IPS-18a (cell line): ENCODE measurements around the gene ARHGEF12.

Experiments used
- H3K27ac ChIP-seq: one replicate; pipeline ENCODE4 v1.5.1; 2013; ENCODE audit warnings: low read length
- H3K27me3 ChIP-seq: one replicate; pipeline ENCODE4 v1.6.1; 2013; ENCODE audit warnings: mild to moderate bottlenecking, low read length; ENCODE audit not compliant: control insufficient read depth, insufficient read depth
- H3K36me3 ChIP-seq: one replicate; pipeline ENCODE4 v1.6.1; 2013; ENCODE audit warnings: low read depth, low read length; ENCODE audit not compliant: control insufficient read depth
- H3K4me1 ChIP-seq: one replicate; pipeline ENCODE4 v1.6.1; 2013; ENCODE audit warnings: low read depth, low read length; ENCODE audit not compliant: control insufficient read depth
- H3K4me3 ChIP-seq: one replicate; pipeline ENCODE4 v1.5.1; 2013; ENCODE audit warnings: low read length
- H3K9ac ChIP-seq: one replicate; pipeline ENCODE4 v1.6.1; 2013; ENCODE audit warnings: mild to moderate bottlenecking, low read length, moderate library complexity
- H3K9me3 ChIP-seq: one replicate; pipeline ENCODE4 v1.6.1; 2013; ENCODE audit warnings: low read depth, low read length; ENCODE audit not compliant: control insufficient read depth

ARHGEF12 gene

GRCh38 chr11:120335908-120336640 is at the start of gene ARHGEF12:
ARHGEF12 (plus strand) TSS chr11:120336413; CDS start chr11:120337244, 831 bp downstream.
- H3K36me3 ChIP-seq: no peaks in the 10 kb centered on the region
- H3K9ac ChIP-seq: peak within 1 kb of the TSS; percentile 77
- H3K4me1 ChIP-seq: peaks cover 24% of the 10 kb centered on the region
- no peaks in the 10 kb centered on the region for H3K27me3 ChIP-seq
- no peaks in the 10 kb centered on the region for H3K9me3 ChIP-seq
- no peak within 1 kb of the TSS for H3K27ac ChIP-seq
- H3K4me3 ChIP-seq: peak within 1 kb of the TSS; percentile 99

- Histone ChIP-seq H3K9me3 (no peaks in the 10 kb centered on the region), H3K9ac (no peak overlapping the region), H3K4me1 (no peaks in the 10 kb centered on the region), H3K27ac (no peak overlapping the region), H3K36me3 (no peaks in the 10 kb centered on the region), H3K4me3 (no peak overlapping the region), H3K27me3 (no peaks in the 10 kb centered on the region)
These were observed 48.2 kb upstream of the ARHGEF12 start for GRCh38 chr11:120288021-120288420.

- Histone ChIP-seq H3K36me3 (no peaks in the 10 kb centered on the region), H3K9ac (no peak overlapping the region), H3K4me1 (no peaks in the 10 kb centered on the region), H3K27me3 (no peaks in the 10 kb centered on the region), H3K9me3 (no peaks in the 10 kb centered on the region), H3K27ac (no peak overlapping the region), H3K4me3 (no peak overlapping the region)
These were observed 46.8 kb upstream of the ARHGEF12 start for GRCh38 chr11:120289426-120289825.

GRCh38 chr11:120290956-120291355 is 45.3 kb upstream of the ARHGEF12 start:
- no peaks in the 10 kb centered on the region for H3K9me3 ChIP-seq
- H3K4me3 ChIP-seq: no peak overlapping the region
- H3K36me3 ChIP-seq: no peaks in the 10 kb centered on the region
- no peak overlapping the region for H3K27ac ChIP-seq
- no peaks in the 10 kb centered on the region for H3K4me1 ChIP-seq
- no peaks in the 10 kb centered on the region for H3K27me3 ChIP-seq
- no peak overlapping the region for H3K9ac ChIP-seq

GRCh38 chr11:120293038-120293800 is 43.0 kb upstream of the ARHGEF12 start:
- Histone ChIP-seq H3K4me3 (no peak overlapping the region), H3K9me3 (no peaks in the 10 kb centered on the region), H3K9ac (no peak overlapping the region), H3K27ac (no peak overlapping the region), H3K36me3 (no peaks in the 10 kb centered on the region), H3K4me1 (no peaks in the 10 kb centered on the region), H3K27me3 (no peaks in the 10 kb centered on the region)

GRCh38 chr11:120294096-120294495 is 42.1 kb upstream of the ARHGEF12 start:
- H3K4me1 ChIP-seq: no peaks in the 10 kb centered on the region
- H3K9me3 ChIP-seq: no peaks in the 10 kb centered on the region
- H3K27me3 ChIP-seq: no peaks in the 10 kb centered on the region
- H3K36me3 ChIP-seq: no peaks in the 10 kb centered on the region
- H3K27ac ChIP-seq: no peak overlapping the region
- no peak overlapping the region for H3K4me3 ChIP-seq
- H3K9ac ChIP-seq: no peak overlapping the region

GRCh38 chr11:120295099-120295498 is 41.1 kb upstream of the ARHGEF12 start:
- no peaks in the 10 kb centered on the region for H3K36me3 ChIP-seq
- no peak overlapping the region for H3K27ac ChIP-seq
- no peaks in the 10 kb centered on the region for H3K9me3 ChIP-seq
- H3K4me1 ChIP-seq: peaks cover 3% of the 10 kb centered on the region
- no peaks in the 10 kb centered on the region for H3K27me3 ChIP-seq
- H3K4me3 ChIP-seq: no peak overlapping the region
- no peak overlapping the region for H3K9ac ChIP-seq

GRCh38 chr11:120296554-120296953 is 39.7 kb upstream of the ARHGEF12 start:
- H3K36me3 ChIP-seq: no peaks in the 10 kb centered on the region
- no peaks in the 10 kb centered on the region for H3K9me3 ChIP-seq
- no peak overlapping the region for H3K9ac ChIP-seq
- peaks cover 3% of the 10 kb centered on the region for H3K4me1 ChIP-seq
- H3K4me3 ChIP-seq: no peak overlapping the region
- no peaks in the 10 kb centered on the region for H3K27me3 ChIP-seq
- H3K27ac ChIP-seq: no peak overlapping the region

GRCh38 chr11:120298461-120298860 is 37.8 kb upstream of the ARHGEF12 start:
- H3K9ac ChIP-seq: no peak overlapping the region
- no peaks in the 10 kb centered on the region for H3K36me3 ChIP-seq
- H3K9me3 ChIP-seq: no peaks in the 10 kb centered on the region
- peaks cover 3% of the 10 kb centered on the region for H3K4me1 ChIP-seq
- H3K4me3 ChIP-seq: no peak overlapping the region
- no peaks in the 10 kb centered on the region for H3K27me3 ChIP-seq
- no peak overlapping the region for H3K27ac ChIP-seq

GRCh38 chr11:120302001-120302805 is 34.0 kb upstream of the ARHGEF12 start:
- Histone ChIP-seq H3K4me3 (no peak overlapping the region), H3K36me3 (no peaks in the 10 kb centered on the region), H3K27me3 (no peaks in the 10 kb centered on the region), H3K9me3 (no peaks in the 10 kb centered on the region), H3K27ac (no peak overlapping the region), H3K4me1 (peaks cover 8% of the 10 kb centered on the region), H3K9ac (no peak overlapping the region)

GRCh38 chr11:120303004-120303637 is 33.1 kb upstream of the ARHGEF12 start:
- H3K27me3 ChIP-seq: no peaks in the 10 kb centered on the region
- no peaks in the 10 kb centered on the region for H3K36me3 ChIP-seq
- peaks cover 8% of the 10 kb centered on the region for H3K4me1 ChIP-seq
- H3K4me3 ChIP-seq: no peak overlapping the region
- no peaks in the 10 kb centered on the region for H3K9me3 ChIP-seq
- H3K27ac ChIP-seq: no peak overlapping the region
- no peak overlapping the region for H3K9ac ChIP-seq
